CD14-positive monocyte (primary cell): Measurements from ENCODE around the gene GLP2R. TPM values are rescaled to one million over a fixed set of nuclear protein-coding genes. Genes with fewer than 3 reads are reported as not detected.

Experiments used
- DNase-seq, 3 donors: peaks; one replicate each; pipeline ENCODE4 v3.0.0-alpha.2; 2011 to 2022
- H2AFZ ChIP-seq: 2 replicates; pipeline ENCODE4 v1.6.0; 2012; ENCODE audit warnings: mild to moderate bottlenecking, low read depth, low read length, inconsistent platforms; ENCODE audit not compliant: insufficient read depth, poor library complexity, severe bottlenecking
- H3K27ac ChIP-seq, 2 donors: 1 replicate in 1 of 2; 2 replicates in 1 of 2; pipeline ENCODE4 v1.5.1; 2012 to 2013; ENCODE audit warnings: low read length in 2 of 2, control low read depth in 1 of 2, inconsistent platforms in 1 of 2, low read depth in 1 of 2, mild to moderate bottlenecking in 1 of 2
- H3K27me3 ChIP-seq, 2 donors: one replicate each; pipeline versions ENCODE4 v1.6.0 to v1.6.1; 2011 to 2013; ENCODE audit warnings: low read length in 2 of 2; ENCODE audit not compliant: control insufficient read depth in 2 of 2, insufficient read depth in 2 of 2
- H3K36me3 ChIP-seq, 2 donors: replicated peaks in 1 of 2; 1 replicate in 1 of 2; 2 replicates in 1 of 2; pipeline versions ENCODE4 v1.5.1 to v1.6.1; 2012 to 2013; ENCODE audit warnings: low read length in 2 of 2, control low read depth in 1 of 2, inconsistent platforms in 1 of 2, mild to moderate bottlenecking in 1 of 2; ENCODE audit not compliant: insufficient read depth in 2 of 2, control insufficient read depth in 1 of 2
- H3K4me1 ChIP-seq, 2 donors: 1 replicate in 1 of 2; 2 replicates in 1 of 2; pipeline versions ENCODE4 v1.5.1 to v1.6.1; 2012 to 2013; ENCODE audit warnings: low read length in 2 of 2, control low read depth in 1 of 2, inconsistent platforms in 1 of 2, mild to moderate bottlenecking in 1 of 2, moderate library complexity in 1 of 2; ENCODE audit not compliant: insufficient read depth in 2 of 2, control insufficient read depth in 1 of 2
- H3K4me2 ChIP-seq: replicated peaks from 2 replicates; pipeline ENCODE3; 2012; ENCODE audit warnings: low read length, moderate library complexity, mild to moderate bottlenecking; ENCODE audit not compliant: poor library complexity, severe bottlenecking; ENCODE audit errors: extremely low read depth
- H3K4me3 ChIP-seq, 3 experiments: fragments of 200-600 bp in 1 of 3; sonication (generic) in 1 of 3; replicated peaks in 1 of 3; 1 replicate in 2 of 3; 2 replicates in 1 of 3; pipeline ENCODE4 v1.5.1; 2011 to 2013; ENCODE audit warnings: low read length in 3 of 3, mild to moderate bottlenecking in 3 of 3, control low read depth in 2 of 3, low read depth in 2 of 3, inconsistent platforms in 1 of 3, moderate library complexity in 1 of 3
- H3K79me2 ChIP-seq: 2 replicates; pipeline ENCODE4 v1.6.0; 2012; ENCODE audit warnings: mild to moderate bottlenecking, control low read depth, inconsistent platforms, low read length, moderate library complexity; ENCODE audit not compliant: insufficient read depth
- H3K9ac ChIP-seq: 2 replicates; pipeline ENCODE4 v1.6.0; 2017; ENCODE audit warnings: low read length, mild to moderate bottlenecking; ENCODE audit not compliant: insufficient read depth, poor library complexity, severe bottlenecking
- H3K9me3 ChIP-seq, 2 donors: replicated peaks in 1 of 2; 1 replicate in 1 of 2; 2 replicates in 1 of 2; pipeline versions ENCODE4 v1.5.1 to v1.6.1; 2012 to 2013; ENCODE audit warnings: low read length in 2 of 2, control low read depth in 1 of 2; ENCODE audit not compliant: control insufficient read depth in 1 of 2, insufficient read depth in 1 of 2
- H4K20me1 ChIP-seq: 2 replicates; pipeline ENCODE4 v1.6.0; 2012; ENCODE audit warnings: mild to moderate bottlenecking, low read length, control low read depth, moderate library complexity; ENCODE audit not compliant: insufficient read depth
- H3K27ac Mint-ChIP-seq, 7 donors: one replicate each; pipeline ENCODE4 v1.8.0; 2020; ENCODE audit warnings: mild to moderate bottlenecking in 7 of 7, mixed read lengths in 7 of 7, moderate library complexity in 6 of 7, inconsistent platforms in 2 of 7
- H3K27me3 Mint-ChIP-seq, 3 donors: one replicate each; pipeline ENCODE4 v1.8.0; 2021 to 2022; ENCODE audit warnings: low read depth in 3 of 3, mild to moderate bottlenecking in 3 of 3, mixed read lengths in 3 of 3, moderate library complexity in 3 of 3, inconsistent platforms in 1 of 3
- H3K36me3 Mint-ChIP-seq, 2 donors: one replicate each; pipeline ENCODE4 v1.8.0; 2020; ENCODE audit warnings: mixed read lengths in 2 of 2, inconsistent platforms in 1 of 2, mild to moderate bottlenecking in 1 of 2
- H3K4me1 Mint-ChIP-seq: one replicate; pipeline ENCODE4 v1.8.0; 2020; ENCODE audit warnings: mild to moderate bottlenecking, mixed read lengths
- H3K4me3 Mint-ChIP-seq, 2 donors: one replicate each; pipeline ENCODE4 v1.8.0; 2020; ENCODE audit warnings: mild to moderate bottlenecking in 2 of 2, mixed read lengths in 2 of 2, moderate library complexity in 1 of 2
- H3K9me3 Mint-ChIP-seq, 7 donors: one replicate each; pipeline ENCODE4 v1.8.0; 2020 to 2022; ENCODE audit warnings: mixed read lengths in 7 of 7, mild to moderate bottlenecking in 6 of 7, moderate library complexity in 6 of 7, inconsistent platforms in 2 of 7
- WGBS: methylation state at CpG from one replicate; pipeline ENCODE4 v1.1.5; 2013; ENCODE audit warnings: missing lambda C conversion rate; ENCODE audit not compliant: insufficient coverage; 5-methylcytosine and 5-hydroxymethylcytosine counted together
- intact Hi-C, 2 donors: fragments of 100-400 bp; cut with micrococcal nuclease; formaldehyde crosslinking; loops; one replicate each; pipeline versions ENCODE4 v1.15.0 to v1.15.1; 2023
- polyA plus RNA-seq, 3 donors: library from polyadenylated mRNA; depleted of rRNA in 1 of 3; unstranded in 2 of 3; stranded (reverse) in 1 of 3; fragments of 300-500 nt in 2 of 3; fragments of >200 nt in 1 of 3; fragmentation: Illumina TruSeq in 2 of 3; gene quantifications; 1 replicate in 2 of 3; 2 replicates in 1 of 3; pipeline ENCODE4 v1.2.3, GENCODE V29; 2012 to 2021
- TF ChIP-seq, protein P1 (sequence below): fragments of 200-600 bp; IDR thresholded peaks from one replicate; pipeline ENCODE4 v1.8.0; 2022; ENCODE audit warnings: antibody characterized with exemption, mild to moderate bottlenecking

GLP2R gene
- polyA plus RNA-seq, 3 donors, result not detected

GRCh38 chr17:9887508-9887907, 61.8 kb downstream of the GLP2R start:
- Histone ChIP-seq H3K9me3 (peaks cover 16 to 20% of the 10 kb centered on the region in 2 donors), H3K4me1 (no peaks in the 10 kb centered on the region), H4K20me1 (no peaks in the 10 kb centered on the region), H3K4me2 (no peak overlapping the region), H3K4me3 (no peak overlapping the region), H3K36me3 (no peaks in the 10 kb centered on the region), H3K79me2 (no peaks in the 10 kb centered on the region), H2AFZ (no peak overlapping the region), H3K27me3 (no peaks in the 10 kb centered on the region), H3K27ac (no peak overlapping the region), H3K9ac (no peak overlapping the region)
- peak overlapping the region in 1 of 2 donors; percentile 7 for H3K4me3 Mint-ChIP-seq
- H3K4me1 Mint-ChIP-seq, result no peaks in the 10 kb centered on the region
- no peak for DNase-seq
- no peak overlapping the region for H3K27ac Mint-ChIP-seq
- intact Hi-C loops, result no loop called here
- WGBS, result 100% methylated on average over 4 of the region's 8 CpGs
- peaks cover 3 to 10% (median 9%) of the 10 kb centered on the region in 3 donors for H3K27me3 Mint-ChIP-seq
- peaks cover 11 to 30% (median 25%) of the 10 kb centered on the region in 7 donors for H3K9me3 Mint-ChIP-seq
- TF ChIP-seq, protein P1, sequence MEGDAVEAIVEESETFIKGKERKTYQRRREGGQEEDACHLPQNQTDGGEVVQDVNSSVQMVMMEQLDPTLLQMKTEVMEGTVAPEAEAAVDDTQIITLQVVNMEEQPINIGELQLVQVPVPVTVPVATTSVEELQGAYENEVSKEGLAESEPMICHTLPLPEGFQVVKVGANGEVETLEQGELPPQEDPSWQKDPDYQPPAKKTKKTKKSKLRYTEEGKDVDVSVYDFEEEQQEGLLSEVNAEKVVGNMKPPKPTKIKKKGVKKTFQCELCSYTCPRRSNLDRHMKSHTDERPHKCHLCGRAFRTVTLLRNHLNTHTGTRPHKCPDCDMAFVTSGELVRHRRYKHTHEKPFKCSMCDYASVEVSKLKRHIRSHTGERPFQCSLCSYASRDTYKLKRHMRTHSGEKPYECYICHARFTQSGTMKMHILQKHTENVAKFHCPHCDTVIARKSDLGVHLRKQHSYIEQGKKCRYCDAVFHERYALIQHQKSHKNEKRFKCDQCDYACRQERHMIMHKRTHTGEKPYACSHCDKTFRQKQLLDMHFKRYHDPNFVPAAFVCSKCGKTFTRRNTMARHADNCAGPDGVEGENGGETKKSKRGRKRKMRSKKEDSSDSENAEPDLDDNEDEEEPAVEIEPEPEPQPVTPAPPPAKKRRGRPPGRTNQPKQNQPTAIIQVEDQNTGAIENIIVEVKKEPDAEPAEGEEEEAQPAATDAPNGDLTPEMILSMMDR, result no peak
- H3K36me3 Mint-ChIP-seq, result no peaks in the 10 kb centered on the region

DNA sequence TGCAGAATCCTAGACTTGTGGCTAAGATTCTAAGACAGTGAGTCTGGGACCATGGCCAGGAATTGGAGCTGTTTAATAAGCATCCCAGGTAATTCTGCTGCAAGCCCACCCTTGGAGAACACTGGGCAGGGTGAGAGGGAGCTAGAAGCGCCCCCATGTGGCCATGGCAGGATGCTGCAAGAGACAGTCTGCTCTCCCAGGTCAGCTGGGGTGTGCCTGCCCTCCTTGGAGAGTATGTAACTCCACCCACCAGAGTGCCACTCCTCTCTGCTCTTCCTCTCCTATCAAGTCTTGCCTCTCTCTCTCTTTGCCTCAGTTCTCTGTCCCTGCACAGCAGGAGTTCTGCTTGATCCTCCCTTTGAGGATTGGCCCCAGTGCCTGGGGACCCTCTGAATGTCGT, 64.4 kb downstream of the GLP2R start:
- H3K4me3 Mint-ChIP-seq, result no peak overlapping the region
- H3K27ac ChIP-seq, result no peak overlapping the region
- no peaks in the 10 kb centered on the region for H3K4me1 ChIP-seq
- no peaks in the 10 kb centered on the region for H3K4me1 Mint-ChIP-seq
- peaks cover 0 to 9% of the 10 kb centered on the region in 2 donors for H3K9me3 ChIP-seq
- no peaks in the 10 kb centered on the region for H4K20me1 ChIP-seq
- no peaks in the 10 kb centered on the region for H3K79me2 ChIP-seq
- H2AFZ ChIP-seq, result no peak overlapping the region
- H3K4me2 ChIP-seq, result no peak overlapping the region
- WGBS, result 63% methylated on average over 1 of the region's 2 CpGs
- H3K4me3 ChIP-seq, result no peak overlapping the region
- H3K9ac ChIP-seq, result no peak overlapping the region
- no peaks in the 10 kb centered on the region for H3K27me3 ChIP-seq
- H3K36me3 ChIP-seq, result no peaks in the 10 kb centered on the region
- no peak overlapping the region for H3K27ac Mint-ChIP-seq
- intact Hi-C loops, result no loop called here
- peak in 1 of 3 donors; percentile 17 for DNase-seq
- no peaks in the 10 kb centered on the region for H3K36me3 Mint-ChIP-seq
- peaks cover 2 to 14% (median 8%) of the 10 kb centered on the region in 7 donors for H3K9me3 Mint-ChIP-seq
- TF ChIP-seq, protein P1, result peak; percentile 49
- H3K27me3 Mint-ChIP-seq, result peaks cover 3 to 17% (median 16%) of the 10 kb centered on the region in 3 donors
